ENCODE measurements around the gene IRF8. TPM values are rescaled to one million over a fixed set of nuclear protein-coding genes. Genes with fewer than 3 reads are reported as not detected.

The IRF8 gene
- total RNA-seq, 2 experiments from 2014 or later: 323 to 328 TPM

DNA sequence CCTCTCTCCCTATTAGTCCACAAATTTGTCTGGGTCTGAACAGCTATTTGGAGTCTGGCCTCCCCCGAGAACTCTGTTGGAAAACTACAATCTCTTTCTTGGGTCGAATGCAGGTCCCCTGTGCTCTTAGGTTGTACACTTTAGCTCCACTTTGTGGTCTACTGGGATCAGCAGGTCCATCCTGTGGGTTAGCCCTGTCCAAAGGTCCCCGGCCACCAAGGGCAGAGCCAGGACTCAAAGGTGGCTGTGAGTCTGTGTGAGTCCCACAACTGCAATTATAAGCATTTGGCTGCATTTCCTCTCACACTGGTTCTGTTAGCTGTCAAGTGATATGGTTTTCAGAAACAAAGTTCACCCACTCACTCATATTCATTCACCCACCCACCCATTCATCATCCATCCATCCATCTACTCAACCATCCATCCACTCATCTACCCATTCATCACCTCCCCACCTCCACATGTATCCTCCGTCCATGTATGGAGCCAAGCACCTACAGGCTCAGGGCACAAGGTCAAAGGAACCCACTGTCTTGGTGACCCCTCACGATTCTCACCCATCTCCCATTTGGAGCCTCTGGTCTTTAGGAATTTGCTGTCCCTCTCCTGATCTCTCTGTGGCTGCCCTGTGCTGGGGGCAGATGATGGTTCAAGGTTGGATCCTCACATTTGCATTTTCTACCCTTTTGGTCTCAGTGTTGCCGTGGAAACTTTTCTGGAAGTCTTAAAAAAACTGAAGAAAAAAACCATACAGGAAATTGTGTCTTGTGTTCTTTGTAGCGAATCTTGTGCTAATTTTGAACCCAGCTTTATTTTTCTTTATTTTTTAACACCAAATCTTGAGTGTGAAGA is 45.8 kb downstream of the IRF8 start:
- Mint-ChIP-seq H3K27me3 (ENCODE audit: low read depth) (peaks cover under 1% of the 10 kb centered on the region), H3K4me3 (peak overlapping the region; percentile 20), H3K4me1 (ENCODE audit: low read depth) (peaks cover 65% of the 10 kb centered on the region), H3K36me3 (ENCODE audit: low read depth) (no peaks in the 10 kb centered on the region), H3K27ac (peak overlapping the region; percentile 87), H3K9me3 (no peaks in the 10 kb centered on the region)
- CTCF ChIA-PET: interaction anchor here (0.8 to 1.9 kb wide), 6 partner anchors 9 to 125 kb away, joined by 3 to 8 read pairs (median 5); no protein-coding TSS in a partner anchor
- intact Hi-C loops (cut with micrococcal nuclease): no loop called here
- DNase-seq: no peak

DNA sequence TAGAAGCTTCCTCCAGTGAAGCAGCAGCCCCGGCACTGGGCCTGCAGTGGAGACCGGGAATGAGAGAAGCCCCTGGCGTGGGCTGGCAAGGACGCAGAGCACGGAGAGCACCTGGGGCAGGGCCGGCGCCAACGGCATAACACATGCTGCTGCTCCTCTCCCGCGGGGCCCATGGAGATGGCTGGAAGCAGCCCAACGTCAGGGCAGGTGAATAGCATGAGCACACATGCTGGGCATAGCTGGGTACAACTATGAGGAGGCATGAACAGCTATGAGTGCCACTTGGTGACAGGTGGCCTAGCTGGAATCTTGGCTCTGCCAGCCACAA is 46.4 kb downstream of the IRF8 start:
- Mint-ChIP-seq H3K4me3 (peak overlapping the region; percentile 8), H3K4me1 (ENCODE audit: low read depth) (peaks cover 70% of the 10 kb centered on the region), H3K9me3 (no peaks in the 10 kb centered on the region), H3K27me3 (ENCODE audit: low read depth) (peaks cover 3% of the 10 kb centered on the region), H3K36me3 (ENCODE audit: low read depth) (no peaks in the 10 kb centered on the region), H3K27ac (peak overlapping the region; percentile 87)
- no peak for DNase-seq
- CTCF ChIA-PET: interaction anchor here (1.6 kb wide), 1 partner anchor 11 kb away, joined by 4 read pairs; no protein-coding TSS in a partner anchor
- intact Hi-C loops (cut with micrococcal nuclease): no loop called here

DNA sequence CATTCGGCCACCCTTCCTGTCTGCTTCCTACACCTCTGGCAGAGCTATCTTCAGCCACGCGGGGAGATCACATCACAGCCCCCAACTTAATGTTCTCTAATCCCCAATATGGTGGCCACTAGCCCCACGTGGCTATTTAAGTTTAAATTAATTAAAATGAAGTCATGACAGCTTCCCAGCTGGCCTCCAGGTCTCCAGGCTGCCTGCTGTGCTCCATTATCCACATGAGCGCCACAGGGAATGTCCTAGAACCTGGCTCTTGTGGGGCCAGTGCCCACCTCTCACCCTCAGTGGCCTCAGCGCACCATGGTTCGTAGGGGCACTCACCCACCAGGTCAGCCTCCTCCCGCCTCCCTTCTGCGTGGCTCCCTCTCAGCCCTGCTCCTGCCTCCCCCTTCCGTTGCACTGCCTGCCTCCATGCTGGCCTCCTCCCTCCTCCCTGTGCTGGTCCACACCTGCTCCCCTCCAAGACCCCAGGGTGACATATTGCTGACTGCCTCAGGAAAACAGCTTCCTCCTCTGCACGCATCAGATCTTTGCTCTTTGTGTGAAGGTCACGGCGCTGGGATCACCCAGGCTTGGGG is 47.7 kb downstream of the IRF8 start:
- peaks cover 70% of the 10 kb centered on the region for H3K4me1 Mint-ChIP-seq (ENCODE audit: low read depth)
- no peak overlapping the region for H3K4me3 Mint-ChIP-seq
- peaks cover 3% of the 10 kb centered on the region for H3K27me3 Mint-ChIP-seq (ENCODE audit: low read depth)
- H3K36me3 Mint-ChIP-seq (ENCODE audit: low read depth): no peaks in the 10 kb centered on the region
- H3K27ac Mint-ChIP-seq: peak overlapping the region; percentile 87
- intact Hi-C loops (cut with micrococcal nuclease): loop anchor here (1.0 kb wide), 5 partner anchors 10 to 76 kb away; no protein-coding TSS in a partner anchor
- DNase-seq: no peak
- no peaks in the 10 kb centered on the region for H3K9me3 Mint-ChIP-seq
- CTCF ChIA-PET: interaction anchor here (1.1 kb wide), 1 partner anchor 8 kb away, joined by 6 read pairs; no protein-coding TSS in a partner anchor

DNA sequence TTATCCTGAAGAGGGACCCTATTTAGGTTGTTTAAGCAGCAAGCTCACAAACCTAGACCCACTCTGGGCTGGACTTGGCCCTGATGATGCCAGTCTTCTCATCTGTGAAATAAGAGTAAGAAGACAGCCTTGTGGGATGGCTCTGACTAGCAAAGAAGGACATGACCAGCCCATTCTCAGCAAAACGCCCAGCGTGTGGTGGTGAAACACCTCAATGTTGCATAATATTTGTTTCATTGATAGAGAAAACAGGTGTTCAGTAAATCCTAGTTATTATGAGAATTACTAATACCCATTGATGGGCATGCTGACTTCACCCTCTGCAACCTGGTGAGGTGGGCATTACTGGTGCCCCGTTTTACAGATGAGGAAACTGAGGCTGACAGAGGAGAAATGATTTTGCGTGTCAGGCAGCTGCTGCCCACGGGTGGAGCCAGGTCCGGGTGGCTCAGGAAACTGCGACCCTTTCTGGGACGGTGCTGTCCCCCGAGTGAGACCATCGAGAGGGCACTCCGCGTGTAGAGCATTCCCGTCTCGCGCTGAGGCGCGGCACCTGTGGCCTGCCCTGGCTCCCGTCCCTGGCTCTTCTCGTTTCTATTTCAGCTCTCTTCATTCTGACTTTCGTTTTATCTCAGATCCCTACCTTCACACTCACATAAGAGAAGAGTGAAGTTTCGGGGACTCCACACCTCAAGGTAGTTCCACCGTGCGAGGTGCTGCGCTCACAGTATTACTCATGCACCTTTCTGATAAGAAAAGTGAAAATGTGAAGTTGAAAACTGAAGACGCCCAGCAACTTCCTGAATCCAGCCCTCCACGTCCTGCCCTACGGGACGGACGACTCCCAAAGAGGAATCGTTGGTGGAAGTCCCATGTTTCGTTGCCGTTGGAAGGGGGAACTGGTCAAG is 48.5 kb downstream of the IRF8 start:
- Mint-ChIP-seq H3K27ac (peak overlapping the region; percentile 84), H3K4me1 (ENCODE audit: low read depth) (peaks cover 70% of the 10 kb centered on the region), H3K36me3 (ENCODE audit: low read depth) (no peaks in the 10 kb centered on the region), H3K27me3 (ENCODE audit: low read depth) (peaks cover 3% of the 10 kb centered on the region), H3K4me3 (peak overlapping the region; percentile 38), H3K9me3 (no peaks in the 10 kb centered on the region)
- intact Hi-C loops (cut with micrococcal nuclease): loop anchor here (1.0 kb wide), 5 partner anchors 11 to 77 kb away; no protein-coding TSS in a partner anchor
- DNase-seq: peak; percentile 89
- CTCF ChIA-PET: interaction anchor here (0.5 to 1.1 kb wide), 2 partner anchors 9 to 69 kb away, joined by 3 to 6 read pairs; no protein-coding TSS in a partner anchor

DNA sequence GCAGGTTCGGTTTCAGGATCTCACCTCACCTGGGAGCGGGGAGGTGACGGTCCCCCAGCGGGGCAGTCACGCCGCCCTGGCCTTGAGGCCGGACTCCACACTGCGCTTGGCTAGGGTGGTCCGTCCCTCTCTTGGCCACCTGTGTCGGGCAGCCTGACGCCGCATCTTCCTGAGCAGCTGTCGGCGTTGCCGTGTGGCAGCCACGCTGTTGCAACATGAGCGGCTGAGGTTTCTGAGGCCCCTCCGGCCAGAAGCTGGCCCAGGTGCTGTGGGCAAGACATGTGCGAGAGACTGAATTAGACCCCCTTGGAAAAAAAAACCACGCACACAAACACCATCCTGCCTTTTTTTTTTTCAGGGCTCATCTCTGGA is 49.2 kb downstream of the IRF8 start:
- Mint-ChIP-seq H3K36me3 (ENCODE audit: low read depth) (no peaks in the 10 kb centered on the region), H3K4me3 (peak overlapping the region; percentile 38), H3K9me3 (no peaks in the 10 kb centered on the region), H3K4me1 (ENCODE audit: low read depth) (peaks cover 70% of the 10 kb centered on the region), H3K27me3 (ENCODE audit: low read depth) (peaks cover 3% of the 10 kb centered on the region), H3K27ac (peak overlapping the region; percentile 84)
- CTCF ChIA-PET: no interaction called here
- DNase-seq: no peak
- intact Hi-C loops (cut with micrococcal nuclease): no loop called here

DNA sequence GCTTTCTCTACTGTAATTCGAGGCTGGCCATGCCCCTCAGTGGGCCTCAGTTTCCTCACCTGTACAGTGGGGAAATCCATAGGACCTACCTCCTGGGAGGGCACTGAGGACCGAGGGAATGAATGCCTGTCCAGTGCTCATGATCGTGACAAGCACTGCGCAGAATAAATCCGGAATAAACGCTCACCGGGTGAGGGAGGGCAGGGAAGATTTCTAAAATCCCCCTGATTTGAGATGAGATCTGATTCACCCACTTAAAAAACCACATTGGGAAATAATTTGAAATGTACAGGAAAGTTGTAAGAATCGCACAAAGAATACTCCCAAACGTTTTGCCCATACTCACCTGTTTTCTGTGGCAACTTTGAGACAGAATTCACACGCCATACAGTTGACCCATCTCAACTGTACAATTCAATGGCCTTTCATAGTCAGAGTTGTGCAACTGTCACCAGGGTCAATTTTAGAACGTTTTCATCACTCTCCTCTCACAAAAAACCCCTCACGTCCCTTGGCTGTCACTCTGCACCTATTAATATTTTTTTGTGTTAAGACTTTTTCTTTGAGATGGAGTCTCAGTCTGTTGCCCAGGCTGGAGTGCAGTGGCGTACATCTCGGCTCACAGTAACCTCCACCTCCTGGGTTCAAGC is 49.8 kb downstream of the IRF8 start:
- intact Hi-C loops (cut with micrococcal nuclease): no loop called here
- Mint-ChIP-seq H3K4me1 (ENCODE audit: low read depth) (peaks cover 65% of the 10 kb centered on the region), H3K27ac (peak overlapping the region; percentile 84), H3K4me3 (no peak overlapping the region), H3K36me3 (ENCODE audit: low read depth) (no peaks in the 10 kb centered on the region), H3K27me3 (ENCODE audit: low read depth) (peaks cover 3% of the 10 kb centered on the region), H3K9me3 (no peaks in the 10 kb centered on the region)
- CTCF ChIA-PET: interaction anchor here (1.1 to 1.6 kb wide), 2 partner anchors 38 to 127 kb away, joined by 3 to 4 read pairs; no protein-coding TSS in a partner anchor
- no peak for DNase-seq

DNA sequence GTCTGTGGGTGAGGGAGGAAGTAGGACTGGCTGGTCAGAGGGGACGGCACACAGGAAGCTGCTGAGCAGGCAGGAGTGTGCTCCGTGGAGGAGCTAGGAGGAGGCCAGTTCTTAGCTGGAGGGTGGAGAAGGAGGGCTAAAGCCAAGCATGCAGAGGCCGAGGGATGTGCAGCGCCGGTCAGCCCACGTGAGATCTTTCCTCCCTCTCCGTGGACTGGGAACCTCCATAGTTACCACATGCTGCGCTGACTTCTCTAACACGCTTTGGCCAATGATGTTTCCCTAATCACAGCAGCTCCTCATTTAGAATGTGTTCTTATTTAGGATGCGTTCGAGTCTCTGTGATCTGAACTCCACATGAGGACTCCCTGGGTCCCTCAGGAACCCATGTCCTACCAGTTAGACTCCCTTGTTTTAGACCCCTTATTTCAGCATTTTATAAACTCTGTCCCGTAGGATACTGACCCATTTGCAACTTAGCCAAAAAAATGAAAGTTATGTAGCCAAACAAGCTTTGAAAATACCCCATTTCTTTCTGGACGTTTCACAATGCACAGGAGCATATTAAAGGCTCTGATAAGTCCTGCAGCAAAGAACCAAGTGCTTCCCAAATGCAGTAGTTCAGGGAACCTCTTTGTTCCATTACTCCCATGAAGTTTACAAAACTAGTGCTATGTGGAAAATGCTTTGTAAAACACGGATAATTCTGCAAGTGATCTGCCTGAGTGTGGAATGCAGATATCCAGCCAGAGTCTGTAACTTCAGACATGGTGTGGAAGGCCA is 51.4 kb downstream of the IRF8 start:
- DNase-seq: no peak
- Mint-ChIP-seq H3K9me3 (no peaks in the 10 kb centered on the region), H3K27ac (peak overlapping the region; percentile 57), H3K27me3 (ENCODE audit: low read depth) (peaks cover 3% of the 10 kb centered on the region), H3K4me1 (ENCODE audit: low read depth) (peaks cover 55% of the 10 kb centered on the region), H3K4me3 (no peak overlapping the region), H3K36me3 (ENCODE audit: low read depth) (no peaks in the 10 kb centered on the region)
- intact Hi-C loops (cut with micrococcal nuclease): no loop called here
- CTCF ChIA-PET: interaction anchor here (1.1 to 1.6 kb wide), 3 partner anchors 15 to 129 kb away, joined by 3 to 4 read pairs (median 4); no protein-coding TSS in a partner anchor

DNA sequence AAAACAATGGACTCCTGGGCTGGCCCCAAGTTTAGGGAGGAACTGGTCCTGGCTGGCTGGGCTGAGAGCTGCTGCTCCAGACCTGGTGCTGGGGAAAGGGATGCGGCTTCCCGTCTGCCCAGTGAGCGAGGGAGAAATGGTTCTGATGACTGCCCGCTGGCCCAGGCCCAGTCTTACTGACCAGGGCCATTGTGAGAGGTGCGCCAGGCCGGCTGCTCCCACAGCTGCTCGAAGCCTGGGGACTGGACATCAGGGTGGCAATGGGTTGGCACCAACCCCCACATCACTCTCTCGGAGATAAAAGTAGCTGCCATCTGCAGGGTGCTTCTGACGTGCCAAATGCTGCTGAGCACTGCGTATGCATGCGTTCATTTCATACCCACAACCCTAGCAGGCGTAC is 53.2 kb downstream of the IRF8 start:
- Mint-ChIP-seq H3K27me3 (ENCODE audit: low read depth) (peaks cover 3% of the 10 kb centered on the region), H3K9me3 (no peaks in the 10 kb centered on the region), H3K36me3 (ENCODE audit: low read depth) (no peaks in the 10 kb centered on the region), H3K4me1 (ENCODE audit: low read depth) (peaks cover 49% of the 10 kb centered on the region), H3K27ac (no peak overlapping the region), H3K4me3 (no peak overlapping the region)
- intact Hi-C loops (cut with micrococcal nuclease): no loop called here
- CTCF ChIA-PET: interaction anchor here (0.9 to 1.2 kb wide), 2 partner anchors 34 to 64 kb away, joined by 3 read pairs; no protein-coding TSS in a partner anchor
- DNase-seq: no peak

DNA sequence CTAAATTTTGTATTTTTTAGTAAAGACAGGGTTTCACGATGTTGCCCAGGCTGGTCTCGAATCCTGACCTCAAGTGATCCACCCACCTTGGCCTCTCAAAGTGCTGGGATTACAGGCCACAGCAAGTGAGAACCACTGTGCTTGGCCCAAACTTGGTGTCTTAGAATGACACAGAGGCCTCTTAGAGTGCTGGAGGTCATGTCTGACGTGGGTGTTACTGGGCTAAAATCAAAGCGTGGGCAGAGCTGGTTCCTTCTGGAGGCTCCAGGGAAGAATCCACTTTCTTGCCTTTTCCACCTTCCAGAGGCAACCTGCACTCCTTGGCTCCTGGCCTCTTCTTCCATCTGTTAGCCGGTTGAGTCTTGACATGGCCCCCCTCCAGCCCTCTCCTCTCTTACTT is 53.8 kb downstream of the IRF8 start:
- Mint-ChIP-seq H3K4me3 (no peak overlapping the region), H3K27me3 (ENCODE audit: low read depth) (peaks cover 3% of the 10 kb centered on the region), H3K36me3 (ENCODE audit: low read depth) (no peaks in the 10 kb centered on the region), H3K4me1 (ENCODE audit: low read depth) (peaks cover 43% of the 10 kb centered on the region), H3K9me3 (no peaks in the 10 kb centered on the region), H3K27ac (no peak overlapping the region)
- intact Hi-C loops (cut with micrococcal nuclease): no loop called here
- CTCF ChIA-PET: interaction anchor here (0.9 to 1.2 kb wide), 2 partner anchors 34 to 63 kb away, joined by 3 read pairs; no protein-coding TSS in a partner anchor
- DNase-seq: no peak

DNA sequence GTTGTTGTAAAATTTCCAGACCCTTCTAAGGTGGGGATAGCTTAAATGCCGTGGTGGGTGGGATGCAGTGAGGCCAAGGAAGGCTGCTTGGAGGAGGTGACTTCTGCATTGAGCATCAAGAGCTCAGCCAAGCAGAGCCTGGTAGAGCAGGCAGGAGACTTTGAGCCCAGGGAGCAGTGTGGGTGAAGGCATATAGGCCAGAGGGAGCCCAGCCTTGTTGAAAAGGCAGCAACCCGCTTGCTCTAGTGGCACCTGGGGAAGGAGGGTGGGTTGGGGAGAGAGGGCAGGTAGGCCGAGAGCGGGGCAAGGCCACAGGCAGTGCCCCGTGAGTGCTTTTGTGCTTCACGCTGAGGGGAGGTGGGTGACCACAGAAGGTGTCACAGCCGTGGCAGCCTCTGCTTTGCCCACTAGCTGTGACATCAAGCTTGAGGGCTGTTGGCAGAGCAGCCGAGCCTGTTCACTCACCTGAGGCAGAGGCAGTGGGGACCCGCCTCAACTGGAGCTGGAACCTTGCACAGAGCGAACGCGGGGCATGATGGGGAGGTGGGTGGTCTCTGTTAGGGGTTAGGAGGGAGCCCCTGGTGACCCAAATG is 56.1 kb downstream of the IRF8 start:
- peaks cover 24% of the 10 kb centered on the region for H3K4me1 Mint-ChIP-seq (ENCODE audit: low read depth)
- H3K27me3 Mint-ChIP-seq (ENCODE audit: low read depth): peaks cover under 1% of the 10 kb centered on the region
- no peak overlapping the region for H3K4me3 Mint-ChIP-seq
- intact Hi-C loops (cut with micrococcal nuclease): no loop called here
- no peak for DNase-seq
- H3K9me3 Mint-ChIP-seq: no peaks in the 10 kb centered on the region
- CTCF ChIA-PET: no interaction called here
- no peak overlapping the region for H3K27ac Mint-ChIP-seq
- H3K36me3 Mint-ChIP-seq (ENCODE audit: low read depth): no peaks in the 10 kb centered on the region

DNA sequence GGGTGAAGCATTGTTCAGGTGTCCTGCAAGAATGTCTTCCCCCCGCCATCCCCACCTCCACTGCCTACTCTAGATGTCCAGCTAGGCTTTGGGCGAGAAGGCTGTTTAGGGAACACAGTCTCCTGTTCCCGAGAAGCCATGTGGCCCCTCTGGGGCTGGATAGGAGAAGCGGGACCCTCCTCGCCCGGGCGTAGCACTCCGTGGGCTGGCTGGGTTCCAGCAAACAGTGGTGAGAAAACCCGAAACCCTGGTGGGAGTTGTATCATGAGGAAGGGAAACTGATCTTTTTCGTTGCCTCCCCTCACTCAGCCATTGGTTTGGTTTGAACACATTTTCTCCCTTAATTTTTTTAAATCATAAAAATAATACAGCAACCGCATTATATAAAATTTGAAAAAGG is 56.6 kb downstream of the IRF8 start:
- Mint-ChIP-seq H3K4me1 (ENCODE audit: low read depth) (peaks cover 21% of the 10 kb centered on the region), H3K9me3 (no peaks in the 10 kb centered on the region), H3K27me3 (ENCODE audit: low read depth) (no peaks in the 10 kb centered on the region), H3K4me3 (no peak overlapping the region), H3K36me3 (ENCODE audit: low read depth) (no peaks in the 10 kb centered on the region), H3K27ac (no peak overlapping the region)
- DNase-seq: no peak
- CTCF ChIA-PET: no interaction called here
- intact Hi-C loops (cut with micrococcal nuclease): no loop called here

Measured in activated naive CD4-positive, alpha-beta T cell treated with anti-CD3 and anti-CD28 coated beads for 36 hours (primary cell).